H1 (cell line): ENCODE data around the gene BABAM2. TPM values are rescaled to one million over a fixed set of nuclear protein-coding genes. Genes with fewer than 3 reads are reported as not detected.
A peak's percentile ranks its signal among the peaks of the same experiment; 100 is the strongest.

Source experiments
- CTCF ChIA-PET: fragments of 300-600 bp; sonication (Branson Sonifier 250); formaldehyde crosslinking; loops from one replicate; lab custom pipeline; 2021; ENCODE audit not compliant: partially characterized antibody; lab: Charles Lee
- POLR2A ChIA-PET: fragments of 300-600 bp; sonication (Branson Sonifier 250); formaldehyde crosslinking; loops from one replicate; lab custom pipeline; 2021; ENCODE audit warnings: inconsistent platforms; ENCODE audit not compliant: partially characterized antibody; lab: Charles Lee
- DNase-seq, 2 experiments: peaks; one replicate each; pipeline versions ENCODE4 v3.0.0 to v3.0.0-alpha.2; 2010 to 2022; ENCODE audit warnings: low spot score in 2 of 2, low read depth in 1 of 2, mixed read lengths in 1 of 2
- FAIRE-seq: peaks from 2 replicates; lab custom pipeline; 2011; peaks lifted over from hg19 to GRCh38; lab: Jason Lieb, UNC
- H2AFZ ChIP-seq: 2 replicates; pipeline ENCODE4 v1.8.1; 2012; ENCODE audit warnings: low read length, inconsistent platforms
- H2AK5ac ChIP-seq: 2 replicates; pipeline ENCODE4 v1.6.1; 2013; ENCODE audit warnings: low read depth, low read length
- H2BK120ac ChIP-seq: replicated peaks from 2 replicates; pipeline ENCODE3; 2013; ENCODE audit warnings: low read depth, low read length, inconsistent platforms
- H2BK12ac ChIP-seq: 2 replicates; pipeline ENCODE4 v1.6.1; 2013; ENCODE audit warnings: low read depth, low read length
- H2BK15ac ChIP-seq: 2 replicates; pipeline ENCODE4 v1.6.1; 2013; ENCODE audit warnings: low read length
- H2BK20ac ChIP-seq: 2 replicates; pipeline ENCODE4 v1.6.1; 2013; ENCODE audit warnings: low read length
- H2BK5ac ChIP-seq: 2 replicates; pipeline ENCODE4 v1.6.1; 2013; ENCODE audit warnings: low read depth, low read length
- H3K14ac ChIP-seq: 2 replicates; pipeline ENCODE4 v1.6.1; 2013; ENCODE audit warnings: inconsistent platforms; ENCODE audit not compliant: insufficient read length
- H3K18ac ChIP-seq: 2 replicates; pipeline ENCODE4 v1.6.1; 2013; ENCODE audit warnings: low read length; ENCODE audit errors: extremely low read depth
- H3K23ac ChIP-seq: 2 replicates; pipeline ENCODE4 v1.6.1; 2013; ENCODE audit warnings: inconsistent platforms; ENCODE audit not compliant: insufficient read length
- H3K23me2 ChIP-seq: 2 replicates; pipeline ENCODE4 v1.6.1; 2013; ENCODE audit warnings: low read depth, low read length
- H3K27ac ChIP-seq: 2 replicates; pipeline ENCODE4 v1.6.1; 2011; ENCODE audit warnings: low read depth, low read length, inconsistent platforms
- H3K27me3 ChIP-seq, 4 experiments: replicated peaks in 1 of 4; 1 replicate in 1 of 4; 2 replicates in 3 of 4; pipeline versions ENCODE4 v1.6.1 to v1.8.1; 2011 to 2013; ENCODE audit warnings: low read length in 3 of 4, mild to moderate bottlenecking in 3 of 4, inconsistent platforms in 2 of 4, mixed read lengths in 2 of 4, moderate library complexity in 1 of 4; ENCODE audit not compliant: control insufficient read depth in 3 of 4, insufficient read depth in 3 of 4; ENCODE audit errors: extremely low read depth in 1 of 4
- H3K36me3 ChIP-seq, 4 experiments: 2 replicates each; pipeline versions ENCODE4 v1.6.1 to v1.8.1; 2011 to 2013; ENCODE audit warnings: mild to moderate bottlenecking in 4 of 4, low read length in 3 of 4, moderate library complexity in 2 of 4, control low read depth in 1 of 4, inconsistent platforms in 1 of 4; ENCODE audit not compliant: insufficient read depth in 4 of 4, control insufficient read depth in 2 of 4
- H3K4ac ChIP-seq: replicated peaks from 2 replicates; pipeline ENCODE3; 2013; ENCODE audit warnings: low read length, low read depth, mixed read lengths, inconsistent platforms; ENCODE audit not compliant: insufficient read length
- H3K4me1 ChIP-seq, 4 experiments: replicated peaks in 1 of 4; 1 replicate in 1 of 4; 2 replicates in 3 of 4; pipeline versions ENCODE4 v1.6.1 to v1.8.1; 2011 to 2013; ENCODE audit warnings: low read length in 3 of 4, inconsistent platforms in 2 of 4, mixed read lengths in 1 of 4; ENCODE audit not compliant: insufficient read depth in 4 of 4, control insufficient read depth in 3 of 4
- H3K4me2 ChIP-seq, 2 experiments: 2 replicates each; pipeline versions ENCODE4 v1.6.1 to v1.8.1; 2011 to 2013; ENCODE audit warnings: low read depth in 2 of 2, low read length in 2 of 2, control low read depth in 1 of 2, inconsistent platforms in 1 of 2, mild to moderate bottlenecking in 1 of 2; ENCODE audit not compliant: insufficient read depth in 1 of 2
- H3K4me3 ChIP-seq, 4 experiments: fragments of 200-600, 300-600 bp in 1 of 4; sonication (generic), shearing (Covaris generic), sonication (Bioruptor Twin) in 1 of 4; 2 replicates each; pipeline versions ENCODE4 v1.5.1 to v1.8.1; 2011 to 2016; ENCODE audit warnings: low read length in 4 of 4, low read depth in 3 of 4, control low read depth in 2 of 4, inconsistent platforms in 2 of 4, mild to moderate bottlenecking in 2 of 4, mixed read lengths in 1 of 4, moderate library complexity in 1 of 4; ENCODE audit not compliant: insufficient read depth in 2 of 4; ENCODE audit errors: extremely low read depth in 1 of 4
- H3K56ac ChIP-seq: replicated peaks from 2 replicates; pipeline ENCODE3; 2013; ENCODE audit warnings: low read depth, mild to moderate bottlenecking, mixed read lengths, low read length, inconsistent platforms; ENCODE audit not compliant: insufficient read length
- H3K79me1 ChIP-seq: 2 replicates; pipeline ENCODE4 v1.6.1; 2013; ENCODE audit warnings: low read depth, low read length, control low read depth
- H3K79me2 ChIP-seq, 2 experiments: 2 replicates each; pipeline versions ENCODE4 v1.6.1 to v1.8.1; 2012 to 2013; ENCODE audit warnings: low read length in 2 of 2, mild to moderate bottlenecking in 2 of 2, inconsistent platforms in 1 of 2; ENCODE audit not compliant: insufficient read depth in 2 of 2, control insufficient read depth in 1 of 2
- H3K9ac ChIP-seq, 4 experiments: replicated peaks in 1 of 4; 1 replicate in 1 of 4; 2 replicates in 3 of 4; pipeline versions ENCODE4 v1.6.1 to v1.8.1; 2011 to 2013; ENCODE audit warnings: low read depth in 3 of 4, low read length in 3 of 4, control low read depth in 2 of 4, mild to moderate bottlenecking in 2 of 4, moderate library complexity in 2 of 4, inconsistent platforms in 1 of 4; ENCODE audit errors: extremely low read depth in 1 of 4
- H3K9me3 ChIP-seq, 2 experiments: 2 replicates each; pipeline versions ENCODE4 v1.6.1 to v1.8.1; 2012 to 2013; ENCODE audit warnings: mild to moderate bottlenecking in 2 of 2, moderate library complexity in 2 of 2, control low read depth in 1 of 2, inconsistent platforms in 1 of 2, low read depth in 1 of 2, low read length in 1 of 2, mixed read lengths in 1 of 2; ENCODE audit not compliant: insufficient read depth in 2 of 2
- H4K20me1 ChIP-seq, 2 experiments: replicated peaks in 1 of 2; 2 replicates each; pipeline versions ENCODE3 to v1.8.1; 2011 to 2013; ENCODE audit warnings: inconsistent platforms in 2 of 2, low read length in 2 of 2, mild to moderate bottlenecking in 1 of 2; ENCODE audit not compliant: insufficient read depth in 2 of 2, control insufficient read depth in 1 of 2
- H4K5ac ChIP-seq: 2 replicates; pipeline ENCODE4 v1.6.1; 2013; ENCODE audit warnings: low read length, low read depth, mixed read lengths, inconsistent platforms; ENCODE audit not compliant: insufficient read length
- H4K8ac ChIP-seq: 2 replicates; pipeline ENCODE4 v1.8.0; 2013; ENCODE audit warnings: mild to moderate bottlenecking, moderate library complexity, low read length, inconsistent platforms; ENCODE audit not compliant: insufficient read depth; ENCODE audit errors: extremely low read depth
- H4K91ac ChIP-seq: replicated peaks from 2 replicates; pipeline ENCODE3; 2013; ENCODE audit warnings: low read length, mixed read lengths, inconsistent platforms; ENCODE audit not compliant: insufficient read length
- BCL11A ChIP-seq, 2 experiments: IDR thresholded peaks; one replicate each; pipeline ENCODE4 v1.6.1; 2011; ENCODE audit warnings: low read depth in 2 of 2, low read length in 2 of 2, mild to moderate bottlenecking in 2 of 2
- CEBPB ChIP-seq: IDR thresholded peaks from 2 replicates; pipeline ENCODE4 v1.6.1; 2012; ENCODE audit warnings: low read depth, low read length
- E2F6 ChIP-seq: IDR thresholded peaks from 2 replicates; pipeline ENCODE4 v1.6.1; 2012; ENCODE audit warnings: inconsistent platforms
- EGR1 ChIP-seq: IDR thresholded peaks from 2 replicates; pipeline ENCODE4 v1.6.1; 2011; ENCODE audit warnings: low read depth, low read length, borderline replicate concordance
- JUND ChIP-seq: IDR thresholded peaks from 2 replicates; pipeline ENCODE4 v1.6.1; 2011; ENCODE audit warnings: mild to moderate bottlenecking, improper control_type of control experiment, low read length
- POU5F1 ChIP-seq: IDR thresholded peaks from 2 replicates; pipeline ENCODE4 v1.6.1; 2011; ENCODE audit warnings: low read depth, mild to moderate bottlenecking, low read length, moderate library complexity
- SP1 ChIP-seq: IDR thresholded peaks from 2 replicates; pipeline ENCODE4 v1.6.1; 2011; ENCODE audit warnings: low read depth, low read length
- SP2 ChIP-seq: IDR thresholded peaks from 2 replicates; pipeline ENCODE4 v1.6.1; 2012; ENCODE audit warnings: mild to moderate bottlenecking, low read length, inconsistent platforms
- SP4 ChIP-seq: IDR thresholded peaks from 2 replicates; pipeline ENCODE4 v1.6.1; 2012; ENCODE audit warnings: low read length, inconsistent platforms
- SRF ChIP-seq: IDR thresholded peaks from 2 replicates; pipeline ENCODE4 v1.6.1; 2011; ENCODE audit warnings: mild to moderate bottlenecking, low read depth, low read length, moderate library complexity
- TEAD4 ChIP-seq: IDR thresholded peaks from 2 replicates; pipeline ENCODE4 v1.6.1; 2012; ENCODE audit warnings: low read depth, low read length, inconsistent platforms, mixed read lengths
- WGBS, 2 experiments: shearing (Covaris generic) in 1 of 2; methylation state at CpG; one replicate each; pipeline versions ENCODE4 v1.1.6 to v1.1.7; 2013 to 2015; ENCODE audit warnings: low lambda C conversion rate in 2 of 2, mixed read lengths in 2 of 2, inconsistent platforms in 1 of 2, low coverage in 1 of 2, missing lambda C conversion rate in 1 of 2; ENCODE audit not compliant: insufficient replicate concordance in 2 of 2, insufficient coverage in 1 of 2, insufficient read length in 1 of 2; ENCODE audit errors: extremely low coverage in 1 of 2, missing lambda C conversion rate in 1 of 2; 5-methylcytosine and 5-hydroxymethylcytosine counted together
- polyA plus RNA-seq, 7 experiments: library from polyadenylated mRNA; depleted of rRNA in 3 of 7; stranded (reverse) in 5 of 7; unstranded in 2 of 7; fragments of >200 nt in 5 of 7; fragments of 200-250 nt in 2 of 7; gene quantifications; 1 replicate in 5 of 7; 2 replicates in 1 of 7; 4 replicates in 1 of 7; pipeline versions ENCODE4 v1.2.1 to v1.2.3, GENCODE V29; 2011 to 2013; ENCODE audit warnings: missing spikeins in 2 of 7, mixed read lengths in 2 of 7
- total RNA-seq: library from RNA; stranded (reverse); fragmentation: NEBNext Ultra II Directional; extraction: Animal tissue kit (Norgen Biotek cat#: 25700); gene quantifications from 2 replicates; pipeline ENCODE4 v1.2.1, GENCODE V29; 2021

Gene BABAM2
- total and polyA plus RNA-seq, 2 of the 8 experiments (the other 6 are each of a cell fraction or from before 2014, with no cell fraction given) = 15.8 to 20.9 TPM

- DNase-seq (no peak), FAIRE-seq (no peak)
- Histone ChIP-seq H3K23ac (no peak overlapping the region), H2AFZ (0 out of 2 replicates have a peak overlapping the region, but pooled peaks have one; percentile 5), H4K5ac (no peak overlapping the region), H3K79me1 (no peaks in the 10 kb centered on the region), H3K27me3 (no peaks in the 10 kb centered on the region), H3K9ac (no peak overlapping the region), H4K8ac (no peak overlapping the region), H4K20me1 (no peaks in the 10 kb centered on the region), H4K91ac (no peak overlapping the region), H2BK15ac (no peak overlapping the region), H3K36me3 (no peaks in the 10 kb centered on the region), H2BK120ac (no peak overlapping the region), H3K14ac (no peak overlapping the region), H3K9me3 (no peaks in the 10 kb centered on the region), H3K4ac (no peak overlapping the region), H3K27ac (no peak overlapping the region), H3K4me1 (peaks cover 0 to 5% (median 2%) of the 10 kb centered on the region in 4 experiments; a peak in 2 of 7 replicates), H3K4me3 (no peak overlapping the region), H2AK5ac (no peak overlapping the region), H3K4me2 (no peak overlapping the region; a peak in 1 of 4 replicates), H2BK20ac (no peak overlapping the region), H2BK12ac (no peak overlapping the region), H3K23me2 (no peaks in the 10 kb centered on the region; the same call in 1 of the 2 replicates), H3K56ac (no peak overlapping the region), H3K79me2 (no peaks in the 10 kb centered on the region), H3K18ac (0 out of 2 replicates have a peak overlapping the region, but pooled peaks have one; percentile 10), H2BK5ac (no peak overlapping the region)
- 85% methylated on average over 4 of the region's 4 CpGs; no CpG with 5 or more reads in 1 of the 2 experiments for WGBS, 2 experiments
- ChIA-PET CTCF (interaction anchor here (1.2 to 1.4 kb wide), 2 partner anchors 9 to 10 kb away, joined by 3 to 4 read pairs; no protein-coding TSS in a partner anchor), POLR2A (no interaction called here)
- TF ChIP-seq E2F6 (no peak), TEAD4 (no peak), POU5F1 (no peak), EGR1 (no peak), SP4 (no peak), CEBPB (no peak), SP1 (no peak), JUND (peak; percentile 46; the same call in 1 of the 2 replicates), BCL11A (IDR thresholded peaks at IDR 0.05; ENCODE audit: low read depth in 2 of 2, low read length in 2 of 2) (no peak), SP2 (no peak), SRF (no peak)
Observed at GRCh38 chr2:28269019-28269784, 378.7 kb downstream of the BABAM2 start.
